GM23338 (cell line): ENCODE data around the gene LY86.

Source experiments
- CREB1 ChIP-seq: fragments of 250-450 bp; sonication (Bioruptor Pico); IDR thresholded peaks from 2 replicates; pipeline ENCODE4 v1.5.0; 2020; ENCODE audit warnings: low read depth, mild to moderate bottlenecking, moderate library complexity
- CTCF ChIP-seq, 2 experiments: fragments of 200-600 bp in 1 of 2; sonication (generic) in 1 of 2; conservative IDR thresholded peaks; 2 replicates each; pipeline versions ENCODE4 v1.5.1 to v1.6.1; 2016 to 2017; ENCODE audit warnings: antibody characterized with exemption in 2 of 2, low read depth in 2 of 2, mild to moderate bottlenecking in 2 of 2, moderate library complexity in 1 of 2
- EZH2 ChIP-seq: fragments of 200-600 bp; sonication (generic); IDR thresholded peaks from one replicate; pipeline ENCODE4 v1.8.0; 2017; ENCODE audit warnings: antibody characterized with exemption, mild to moderate bottlenecking, low read depth; ENCODE audit not compliant: unreplicated experiment
- EZH2phosphoT487 ChIP-seq: fragments of 200-600 bp; sonication (generic); IDR thresholded peaks from one replicate; pipeline ENCODE4 v1.8.1; 2018; ENCODE audit warnings: antibody characterized with exemption; ENCODE audit not compliant: unreplicated experiment
- JUNB ChIP-seq: IDR thresholded peaks from one replicate; pipeline ENCODE4 v1.6.1; 2016; ENCODE audit warnings: antibody characterized with exemption; ENCODE audit not compliant: unreplicated experiment
- POLR2AphosphoS5 ChIP-seq: IDR thresholded peaks from 2 replicates; pipeline ENCODE4 v1.6.1; 2016; ENCODE audit warnings: antibody characterized with exemption, low read depth
- REST ChIP-seq: IDR thresholded peaks from one replicate; pipeline ENCODE4 v1.6.1; 2018; ENCODE audit warnings: antibody characterized with exemption; ENCODE audit not compliant: unreplicated experiment
- ZNF331 ChIP-seq: fragments of 250-450 bp; sonication (Bioruptor Pico); IDR thresholded peaks from 2 replicates; pipeline ENCODE4 v1.5.0; 2020; ENCODE audit warnings: low read depth, mild to moderate bottlenecking, moderate library complexity

GRCh38 chr6:6663421-6664135, 75.1 kb downstream of the LY86 start:
- TF ChIP-seq CTCF (conservative IDR thresholded peaks at IDR 0.05; ENCODE audit: low read depth in 2 of 2) (no peak), POLR2AphosphoS5 (no peak), EZH2 (no peak), ZNF331 (CRISPR knock-in tag) (no peak), CREB1 (no peak), JUNB (no peak), REST (no peak), EZH2phosphoT487 (no peak)
